Endothelial cell of umbilical vein (primary cell): ENCODE measurements around the gene ATP11C. TPM values are rescaled to one million over a fixed set of nuclear protein-coding genes. Genes with fewer than 3 reads are reported as not detected.

ENCODE experiments used
- BruUV-seq: library from RNA; stranded (reverse); fragments of 400-500 nt; replicated peaks from 2 replicates; lab custom pipeline; 2021; lab: Mats Ljungman, UMichigan
- CTCF ChIA-PET: fragments of 300-600, 350-600 bp; sonication (Branson Sonifier 250); formaldehyde crosslinking; loops from one replicate; lab custom pipeline; 2021; ENCODE audit warnings: antibody characterized with exemption, inconsistent platforms; lab: Charles Lee
- POLR2A ChIA-PET: fragments of 300-600, 350-600 bp; sonication (Branson Sonifier 250); formaldehyde crosslinking; loops from one replicate; lab custom pipeline; 2021; ENCODE audit warnings: antibody characterized with exemption, inconsistent platforms; lab: Charles Lee
- DNase-seq: peaks from one replicate; pipeline ENCODE4 v3.0.0-alpha.2; 2011; ENCODE audit warnings: low read depth, low spot score
- FAIRE-seq: peaks from 2 replicates; lab custom pipeline; 2011; peaks lifted over from hg19 to GRCh38; lab: Jason Lieb, UNC
- H2AFZ ChIP-seq: 2 replicates; pipeline ENCODE4 v1.6.0; 2012; ENCODE audit warnings: low read depth, low read length, control low read depth, inconsistent platforms
- H3K27ac ChIP-seq: 2 replicates; pipeline ENCODE4 v1.5.1; 2011; ENCODE audit warnings: low read depth, mild to moderate bottlenecking, control low read depth, low read length, moderate library complexity; ENCODE audit not compliant: insufficient read depth
- H3K27me3 ChIP-seq, 2 experiments: 2 replicates each; pipeline versions ENCODE4 v1.6.0 to v1.6.1; 2011; ENCODE audit warnings: low read length in 2 of 2, mixed read lengths in 1 of 2; ENCODE audit not compliant: control insufficient read depth in 2 of 2, insufficient read depth in 2 of 2
- H3K36me3 ChIP-seq, 2 experiments: 2 replicates in 1 of 2; 3 replicates in 1 of 2; pipeline ENCODE4 v1.5.1; 2011; ENCODE audit warnings: low read length in 2 of 2, mild to moderate bottlenecking in 1 of 2, moderate library complexity in 1 of 2; ENCODE audit not compliant: control insufficient read depth in 2 of 2, insufficient read depth in 2 of 2; ENCODE audit errors: extremely low read depth in 1 of 2
- H3K4me1 ChIP-seq: 3 replicates; pipeline ENCODE4 v1.5.1; 2011; ENCODE audit warnings: mild to moderate bottlenecking, low read length; ENCODE audit not compliant: control insufficient read depth, insufficient read depth; ENCODE audit errors: extremely low read depth
- H3K4me2 ChIP-seq: 2 replicates; pipeline ENCODE4 v1.6.1; 2011; ENCODE audit warnings: low read length, control low read depth, mixed read lengths; ENCODE audit not compliant: insufficient read depth
- H3K4me3 ChIP-seq, 3 experiments: fragments of 200-600 bp in 1 of 3; sonication (generic), shearing (Covaris generic) in 1 of 3; replicated peaks in 1 of 3; 2 replicates each; pipeline ENCODE4 v1.5.1; 2011 to 2016; ENCODE audit warnings: control low read depth in 3 of 3, low read length in 3 of 3, mild to moderate bottlenecking in 2 of 3, inconsistent platforms in 1 of 3, low read depth in 1 of 3, moderate library complexity in 1 of 3; ENCODE audit not compliant: insufficient read depth in 1 of 3
- H3K79me2 ChIP-seq: 2 replicates; pipeline ENCODE4 v1.6.0; 2012; ENCODE audit warnings: low read length, inconsistent platforms; ENCODE audit not compliant: control insufficient read depth, insufficient read depth
- H3K9ac ChIP-seq: replicated peaks from 2 replicates; pipeline ENCODE3; 2011; ENCODE audit warnings: low read length, control low read depth; ENCODE audit not compliant: insufficient read depth; ENCODE audit errors: extremely low read depth
- H3K9me1 ChIP-seq: replicated peaks from 3 replicates; pipeline ENCODE4 v1.6.0; 2011; ENCODE audit warnings: mild to moderate bottlenecking, low read length; ENCODE audit not compliant: control insufficient read depth, insufficient read depth; ENCODE audit errors: extremely low read depth
- H3K9me3 ChIP-seq: replicated peaks from 2 replicates; pipeline ENCODE4 v1.5.1; 2012; ENCODE audit warnings: low read length, inconsistent platforms; ENCODE audit not compliant: control insufficient read depth, insufficient read depth
- H4K20me1 ChIP-seq: replicated peaks from 2 replicates; pipeline ENCODE3; 2011; ENCODE audit warnings: mild to moderate bottlenecking, low read length; ENCODE audit not compliant: control insufficient read depth, insufficient read depth; ENCODE audit errors: extremely low read depth
- CTCF ChIP-seq, 2 donors: IDR thresholded peaks; 1 replicate in 1 of 2; 2 replicates in 1 of 2; pipeline ENCODE4 v1.5.1; 2011; ENCODE audit warnings: low read length in 2 of 2, mild to moderate bottlenecking in 2 of 2, moderate library complexity in 2 of 2, control low read depth in 1 of 2, inconsistent platforms in 1 of 2, low read depth in 1 of 2; ENCODE audit not compliant: insufficient read depth in 1 of 2; ENCODE audit errors: extremely low read depth in 1 of 2
- EZH2 ChIP-seq: IDR thresholded peaks from 2 replicates; pipeline ENCODE4 v1.6.1; 2012; ENCODE audit warnings: borderline replicate concordance, low read depth, mild to moderate bottlenecking, moderate library complexity, low read length, inconsistent platforms; ENCODE audit not compliant: severe bottlenecking
- GATA2 ChIP-seq: IDR thresholded peaks from 2 replicates; pipeline ENCODE4 v1.7.0; 2011; ENCODE audit warnings: low read depth, mild to moderate bottlenecking, moderate library complexity, mixed read lengths, low read length; ENCODE audit not compliant: insufficient read length, insufficient read depth
- JUN ChIP-seq: IDR thresholded peaks from 2 replicates; pipeline ENCODE4 v1.6.1; 2011; ENCODE audit warnings: borderline replicate concordance, low read depth; ENCODE audit not compliant: insufficient read length, insufficient read depth
- MAX ChIP-seq: IDR thresholded peaks from 2 replicates; pipeline ENCODE4 v1.6.1; 2011; ENCODE audit not compliant: insufficient read depth, insufficient read length
- MYC ChIP-seq: IDR thresholded peaks from one replicate; pipeline ENCODE4 v1.6.1; 2011; ENCODE audit warnings: mild to moderate bottlenecking, low read depth, low read length
- POLR2A ChIP-seq: IDR thresholded peaks from 2 replicates; pipeline ENCODE4 v1.6.1; 2012; ENCODE audit warnings: low read depth, mild to moderate bottlenecking, control low read depth, low read length
- POLR2AphosphoS5 ChIP-seq: IDR thresholded peaks from 2 replicates; pipeline ENCODE4 v1.6.1; 2012; ENCODE audit warnings: low read depth, mild to moderate bottlenecking, control low read depth, low read length, moderate library complexity; ENCODE audit not compliant: insufficient read depth
- dilution Hi-C: fragments of 300-500 bp; cut with MboI; formaldehyde crosslinking; loops from one replicate; pipeline ENCODE4 v1.15.0; 2019; ENCODE audit warnings: low sequenced_read_pairs; ENCODE audit not compliant: extremely low pct_ligation_motif_present
- intact Hi-C: fragments of 100-400 bp; cut with micrococcal nuclease; formaldehyde crosslinking; loops from one replicate; pipeline ENCODE4 v1.10.0; 2022
- polyA plus RNA-seq, 4 experiments: library from polyadenylated mRNA; depleted of rRNA in 3 of 4; stranded (reverse) in 3 of 4; unstranded in 1 of 4; fragments of >200 nt; gene quantifications; 2 replicates each; pipeline versions ENCODE4 v1.2.1 to v1.2.3, GENCODE V29; 2011 to 2012; ENCODE audit warnings: missing spikeins in 1 of 4
- total RNA-seq: library from RNA; stranded (reverse); gene quantifications from 2 replicates; pipeline ENCODE4 v1.2.3, GENCODE V29; 2021

Gene ATP11C
- total and polyA plus RNA-seq, 2 donors (not counting 3 experiments of a cell fraction or from before 2014, with no cell fraction given) = 9.1 to 31.8 TPM

- Histone ChIP-seq H3K4me2 (no peak overlapping the region), H3K9me3 (no peaks in the 10 kb centered on the region), H3K4me1 (no peaks in the 10 kb centered on the region), H3K79me2 (no peaks in the 10 kb centered on the region), H2AFZ (no peak overlapping the region), H3K27ac (no peak overlapping the region), H3K4me3 (no peak overlapping the region), H3K9ac (no peak overlapping the region), H4K20me1 (no peaks in the 10 kb centered on the region), H3K27me3 (no peaks in the 10 kb centered on the region), H3K9me1 (no peaks in the 10 kb centered on the region), H3K36me3 (no peaks in the 10 kb centered on the region)
- intact Hi-C loops = no loop called here
- DNase-seq (no peak), FAIRE-seq (no peak)
- ChIA-PET POLR2A (no interaction called here), CTCF (no interaction called here)
- no peak for TF ChIP-seq GATA2
- TF ChIP-seq JUN = no peak
- TF ChIP-seq POLR2AphosphoS5 = no peak
- TF ChIP-seq MAX = no peak
- no peak for TF ChIP-seq CTCF (IDR thresholded peaks at IDR 0.05; ENCODE audit: extremely low read depth in 1 of 2, insufficient read depth in 1 of 2, low read depth in 1 of 2, low read length in 2 of 2)
- no peak for TF ChIP-seq POLR2A
- no peak for TF ChIP-seq EZH2
- no peak for TF ChIP-seq MYC
- no TSS peak for BruUV-seq
- dilution Hi-C loops = no loop called here
Observed at GRCh38 chrX:139725720-139726119, 207.1 kb downstream of the ATP11C start.
